Measurements from ENCODE around the gene MGAT4A.
"Not testable (repeated sequence)": the region's sequence is repeated elsewhere in the genome, so short reads cannot be mapped to it uniquely, and the experiment has no call there.

Gene MGAT4A

GRCh38 chr2:98730053-98730706 is 752 bp downstream of the MGAT4A start:
- DNase-seq (ENCODE audit: low spot score): peak; percentile 62

- DNase-seq (ENCODE audit: low spot score): no peak
Observed at GRCh38 chr2:98729652-98730051, 1.3 kb downstream of the MGAT4A start.

GRCh38 chr2:98728088-98728718 is 2.7 kb downstream of the MGAT4A start:
- not testable (repeated sequence) for DNase-seq (ENCODE audit: low spot score)

- no peak for DNase-seq (ENCODE audit: low spot score)
Observed at GRCh38 chr2:98727369-98728087, 3.4 kb downstream of the MGAT4A start.

GRCh38 chr2:98726735-98727368 is 4.1 kb downstream of the MGAT4A start:
- no peak for DNase-seq (ENCODE audit: low spot score)

- DNase-seq (ENCODE audit: low spot score): no peak
Observed at GRCh38 chr2:98726205-98726604, 4.7 kb downstream of the MGAT4A start.

GRCh38 chr2:98720286-98720685 is 10.6 kb downstream of the MGAT4A start:
- no peak for DNase-seq (ENCODE audit: low spot score)

- DNase-seq (ENCODE audit: low spot score): no peak
Observed at GRCh38 chr2:98717621-98718020, 13.3 kb downstream of the MGAT4A start.

- DNase-seq (ENCODE audit: low spot score): no peak
Observed at GRCh38 chr2:98716786-98717185, 14.1 kb downstream of the MGAT4A start.

GRCh38 chr2:98715812-98716451 is 15.0 kb downstream of the MGAT4A start:
- DNase-seq (ENCODE audit: low spot score): no peak

- no peak for DNase-seq (ENCODE audit: low spot score)
Observed at GRCh38 chr2:98713332-98714015, 17.5 kb downstream of the MGAT4A start.

- no peak for DNase-seq (ENCODE audit: low spot score)
Observed at GRCh38 chr2:98712145-98712544, 18.8 kb downstream of the MGAT4A start.

- no peak for DNase-seq (ENCODE audit: low spot score)
Observed at GRCh38 chr2:98711506-98711905, 19.4 kb downstream of the MGAT4A start.

GRCh38 chr2:98710734-98711133 is 20.2 kb downstream of the MGAT4A start:
- no peak for DNase-seq (ENCODE audit: low spot score)

GRCh38 chr2:98709535-98709934 is 21.4 kb downstream of the MGAT4A start:
- peak; percentile 88 for DNase-seq (ENCODE audit: low spot score)

- peak; percentile 49 for DNase-seq (ENCODE audit: low spot score)
Observed at GRCh38 chr2:98708396-98709186, 22.3 kb downstream of the MGAT4A start.

GRCh38 chr2:98706591-98706990 is 24.3 kb downstream of the MGAT4A start:
- DNase-seq (ENCODE audit: low spot score): no peak

- no peak for DNase-seq (ENCODE audit: low spot score)
Observed at GRCh38 chr2:98705333-98705617, 25.7 kb downstream of the MGAT4A start.

GRCh38 chr2:98704499-98705332 is 26.2 kb downstream of the MGAT4A start:
- DNase-seq (ENCODE audit: low spot score): no peak

- DNase-seq (ENCODE audit: low spot score): no peak
Observed at GRCh38 chr2:98703738-98704137, 27.2 kb downstream of the MGAT4A start.

Data from globus pallidus (tissue), 1 donor.